SJSA1 (cell line): ENCODE data around the gene SLC39A10. TPM values are rescaled to one million over a fixed set of nuclear protein-coding genes. Genes with fewer than 3 reads are reported as not detected.

Experiments
- DNase-seq, 2 experiments: peaks; one replicate each; pipeline ENCODE4 v3.0.0-alpha.2; 2015 to 2020; ENCODE audit warnings: low spot score in 2 of 2, low read depth in 1 of 2
- H3K27ac ChIP-seq: fragments of 250-450 bp; sonication (Bioruptor Pico); 2 replicates; pipeline ENCODE4 v1.5.1; 2020; ENCODE audit warnings: mild to moderate bottlenecking, moderate library complexity
- H3K27me3 ChIP-seq: fragments of 250-450 bp; sonication (Bioruptor Pico); replicated peaks from 2 replicates; pipeline ENCODE4 v1.5.1; 2020; ENCODE audit warnings: mild to moderate bottlenecking, moderate library complexity
- H3K36me3 ChIP-seq: fragments of 250-450 bp; sonication (Bioruptor Pico); 2 replicates; pipeline ENCODE4 v1.5.1; 2020; ENCODE audit warnings: mild to moderate bottlenecking
- H3K4me1 ChIP-seq: fragments of 250-450 bp; sonication (Bioruptor Pico); replicated peaks from 2 replicates; pipeline ENCODE4 v1.6.1; 2021; ENCODE audit warnings: mild to moderate bottlenecking
- H3K4me3 ChIP-seq: fragments of 250-450 bp; sonication (Bioruptor Pico); 2 replicates; pipeline ENCODE4 v1.5.1; 2020; ENCODE audit warnings: mild to moderate bottlenecking
- H3K9me3 ChIP-seq: fragments of 250-450 bp; sonication (Bioruptor Pico); replicated peaks from 2 replicates; pipeline ENCODE4 v1.5.1; 2020; ENCODE audit warnings: mild to moderate bottlenecking
- total RNA-seq: library from RNA; depleted of rRNA; stranded (reverse); fragments of >200 nt; shearing (Covaris generic); gene quantifications from 2 replicates; pipeline ENCODE4 v1.2.3, GENCODE V29; 2014

SLC39A10 gene
- total RNA-seq, 1 experiment from 2014 or later = 16.0 TPM

DNA sequence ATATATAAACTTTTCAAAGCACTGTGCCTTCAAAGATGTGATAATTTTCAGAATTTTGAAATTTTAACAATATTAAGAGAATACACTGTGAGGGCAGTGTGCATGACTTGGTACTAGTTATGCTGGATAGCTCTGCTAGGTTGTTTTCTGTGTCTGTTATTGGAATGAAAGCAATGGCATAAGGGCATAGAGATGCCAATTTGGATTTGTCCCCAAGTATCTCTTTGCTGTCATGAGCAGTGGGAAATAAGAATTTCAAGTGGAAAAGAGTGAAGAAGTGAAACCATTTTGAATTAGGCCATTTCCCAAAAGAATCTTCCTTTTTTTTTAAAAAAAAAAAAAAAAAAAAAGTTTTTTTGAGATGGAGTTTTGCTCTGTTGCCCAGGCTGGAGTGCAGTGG lies 76.8 kb downstream of the SLC39A10 start:
- Histone ChIP-seq H3K4me3 (no peak overlapping the region), H3K36me3 (no peaks in the 10 kb centered on the region), H3K27ac (no peak overlapping the region), H3K4me1 (no peaks in the 10 kb centered on the region), H3K9me3 (no peaks in the 10 kb centered on the region), H3K27me3 (no peaks in the 10 kb centered on the region)
- DNase-seq = no peak

DNA sequence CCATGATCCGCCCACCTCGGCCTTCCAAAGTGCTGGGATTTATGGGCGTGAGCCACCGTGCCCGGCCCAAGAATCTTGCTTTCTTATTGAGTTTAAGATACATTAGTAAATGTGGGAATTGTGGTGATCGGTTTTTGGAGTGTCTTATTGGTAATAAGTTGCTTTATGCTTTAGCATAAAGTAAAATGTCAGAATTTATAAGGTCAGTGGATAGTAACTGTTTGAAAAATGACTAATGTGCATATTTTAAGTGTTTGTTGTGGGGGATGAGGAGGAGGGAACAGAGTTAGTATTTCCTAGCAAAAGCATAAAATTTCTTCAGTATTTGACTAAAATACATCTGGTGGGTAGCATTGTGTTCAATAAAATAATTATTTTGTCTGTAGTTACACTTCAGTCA lies 77.4 kb downstream of the SLC39A10 start:
- no peak for DNase-seq
- H3K4me3 ChIP-seq = no peak overlapping the region
- H3K9me3 ChIP-seq = no peaks in the 10 kb centered on the region
- H3K27ac ChIP-seq = no peak overlapping the region
- no peaks in the 10 kb centered on the region for H3K27me3 ChIP-seq
- H3K4me1 ChIP-seq = no peaks in the 10 kb centered on the region
- H3K36me3 ChIP-seq = no peaks in the 10 kb centered on the region

DNA sequence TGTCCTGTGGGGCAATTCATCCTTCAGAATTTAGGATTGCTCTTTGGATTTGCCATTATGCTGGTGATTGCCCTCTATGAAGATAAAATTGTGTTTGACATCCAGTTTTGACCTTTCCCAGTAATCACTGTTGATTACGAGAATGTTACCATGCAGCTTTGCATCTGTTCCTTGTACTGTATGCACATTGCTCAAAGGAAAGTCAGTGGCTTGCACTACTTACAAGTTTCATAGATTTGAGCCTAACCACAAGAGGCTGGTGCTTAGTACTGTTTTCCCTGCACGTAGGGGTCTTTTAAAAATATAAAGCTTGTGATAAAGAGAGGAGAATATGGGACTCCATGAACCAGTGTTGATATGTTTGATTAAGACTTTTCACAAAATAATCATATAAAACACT lies 77.9 kb downstream of the SLC39A10 start:
- Histone ChIP-seq H3K4me3 (no peak overlapping the region), H3K36me3 (no peaks in the 10 kb centered on the region), H3K4me1 (no peaks in the 10 kb centered on the region), H3K9me3 (no peaks in the 10 kb centered on the region), H3K27me3 (no peaks in the 10 kb centered on the region), H3K27ac (no peak overlapping the region)
- DNase-seq = no peak

DNA sequence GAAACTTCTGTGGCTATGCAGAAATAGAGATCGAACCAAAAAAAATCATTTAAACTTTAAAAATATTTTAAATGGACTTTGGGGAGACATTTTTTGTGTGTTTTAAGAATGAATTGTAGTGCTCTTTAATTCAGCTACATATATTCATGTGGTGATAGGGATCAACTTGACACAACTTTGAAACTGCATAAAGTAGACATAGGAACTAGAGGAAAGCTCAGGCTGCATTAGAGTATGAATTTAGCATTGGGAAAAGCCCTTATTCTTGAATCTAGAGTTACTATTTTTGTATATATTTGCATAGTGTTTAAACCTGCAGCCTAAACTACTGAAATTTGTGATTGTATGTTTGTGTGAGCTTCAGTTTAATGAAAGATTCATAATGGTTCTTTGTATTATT lies 78.3 kb downstream of the SLC39A10 start:
- Histone ChIP-seq H3K36me3 (no peaks in the 10 kb centered on the region), H3K4me1 (no peaks in the 10 kb centered on the region), H3K9me3 (no peaks in the 10 kb centered on the region), H3K4me3 (no peak overlapping the region), H3K27ac (no peak overlapping the region), H3K27me3 (no peaks in the 10 kb centered on the region)
- no peak for DNase-seq

DNA sequence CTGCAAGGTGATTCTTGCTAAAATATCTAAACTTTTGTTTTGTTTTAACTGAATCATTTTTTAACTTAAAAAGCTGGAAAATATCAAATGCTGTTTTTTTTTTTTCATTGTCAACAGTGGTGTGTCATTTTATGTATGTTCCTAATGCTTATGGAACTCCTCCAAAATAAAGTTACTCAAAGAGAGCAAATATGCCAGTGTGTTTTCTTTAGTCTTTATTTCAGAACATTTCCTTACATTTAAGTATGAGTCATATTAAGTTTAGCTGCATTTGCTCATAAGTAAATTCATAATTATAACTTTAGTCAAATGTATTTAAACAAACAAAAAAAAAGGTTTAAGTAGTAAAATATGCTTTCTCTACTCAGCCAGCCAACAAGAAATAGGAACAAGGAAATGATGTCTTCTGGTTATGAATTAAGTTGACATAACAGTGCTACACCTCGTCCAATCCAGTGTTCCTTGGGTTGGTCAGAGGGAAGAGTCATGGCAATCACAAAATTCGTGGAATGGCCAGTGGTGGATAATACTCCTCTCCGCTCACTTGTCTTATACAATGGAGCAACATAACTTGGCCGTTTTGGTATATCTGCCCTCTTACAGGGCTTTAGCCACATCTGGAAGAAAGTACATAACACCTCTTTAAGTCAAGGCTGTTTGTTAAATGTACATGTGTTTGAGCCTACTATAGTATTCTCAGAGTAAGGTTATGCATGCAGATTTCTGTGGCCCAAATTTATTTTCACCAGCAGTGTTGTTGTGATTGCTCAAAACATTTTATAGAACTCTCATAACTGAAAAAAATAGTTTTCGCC lies 80.7 kb downstream of the SLC39A10 start:
- Histone ChIP-seq H3K9me3 (no peaks in the 10 kb centered on the region), H3K4me3 (no peak overlapping the region), H3K36me3 (no peaks in the 10 kb centered on the region), H3K27me3 (no peaks in the 10 kb centered on the region), H3K27ac (no peak overlapping the region), H3K4me1 (no peaks in the 10 kb centered on the region)
- no peak for DNase-seq

DNA sequence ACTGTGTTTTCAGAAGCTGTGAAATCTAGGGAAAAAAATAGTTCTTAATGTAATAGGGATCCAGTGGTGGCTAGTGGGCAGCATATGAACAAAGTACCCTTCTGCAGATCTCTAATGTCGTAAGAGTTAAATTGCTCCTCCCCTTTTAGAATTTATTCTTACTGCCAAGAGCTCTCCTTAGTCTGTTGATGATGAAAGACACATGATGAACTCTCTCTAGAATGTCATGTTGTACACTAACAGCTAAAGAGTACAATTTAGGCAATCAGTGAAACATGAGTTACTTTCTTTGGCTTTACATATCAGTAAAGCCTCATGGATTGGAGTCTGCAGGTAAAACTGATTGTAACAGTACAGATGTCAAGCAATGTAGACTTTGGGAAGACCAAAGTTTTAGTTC lies 84.2 kb downstream of the SLC39A10 start:
- no peaks in the 10 kb centered on the region for H3K4me1 ChIP-seq
- DNase-seq = no peak
- no peaks in the 10 kb centered on the region for H3K9me3 ChIP-seq
- H3K27me3 ChIP-seq = no peaks in the 10 kb centered on the region
- H3K36me3 ChIP-seq = no peaks in the 10 kb centered on the region
- H3K4me3 ChIP-seq = no peak overlapping the region
- H3K27ac ChIP-seq = no peak overlapping the region

DNA sequence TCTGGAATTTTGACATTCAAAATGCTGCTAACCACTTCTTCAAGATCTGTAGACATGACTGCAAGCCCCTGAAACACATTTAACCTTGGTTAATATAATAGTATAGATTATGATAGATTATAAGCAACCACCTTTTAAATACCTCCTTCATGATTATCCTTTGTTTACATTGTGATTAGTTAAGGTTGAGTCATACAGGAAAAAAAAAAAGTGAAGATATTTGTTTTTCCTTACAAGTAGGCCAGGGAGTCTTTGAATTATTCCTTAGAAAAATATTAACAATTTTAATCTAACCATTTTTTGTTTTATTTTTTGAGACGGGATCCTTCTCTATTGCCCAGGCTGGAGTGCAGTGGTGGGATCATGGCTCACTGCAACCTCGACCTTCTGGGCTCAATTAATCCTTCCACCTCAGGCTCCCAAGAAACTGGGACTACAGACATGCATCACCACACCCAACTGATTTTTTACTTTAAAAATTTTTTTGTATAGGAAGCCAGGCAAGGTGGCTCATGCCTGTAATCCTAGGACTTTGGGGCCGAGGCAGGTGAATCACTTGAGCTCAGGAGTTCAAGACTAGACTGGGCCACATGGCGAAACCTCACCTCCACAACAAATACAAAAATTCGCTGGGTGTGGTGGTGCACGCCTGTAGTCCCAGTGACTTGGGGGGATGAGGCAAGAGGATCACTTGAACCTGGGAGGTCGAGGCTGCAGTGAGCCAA lies 99.4 kb downstream of the SLC39A10 start:
- no peak for DNase-seq
- Histone ChIP-seq H3K27me3 (no peaks in the 10 kb centered on the region), H3K4me3 (no peak overlapping the region), H3K4me1 (no peaks in the 10 kb centered on the region), H3K27ac (no peak overlapping the region), H3K9me3 (no peaks in the 10 kb centered on the region), H3K36me3 (no peaks in the 10 kb centered on the region)

DNA sequence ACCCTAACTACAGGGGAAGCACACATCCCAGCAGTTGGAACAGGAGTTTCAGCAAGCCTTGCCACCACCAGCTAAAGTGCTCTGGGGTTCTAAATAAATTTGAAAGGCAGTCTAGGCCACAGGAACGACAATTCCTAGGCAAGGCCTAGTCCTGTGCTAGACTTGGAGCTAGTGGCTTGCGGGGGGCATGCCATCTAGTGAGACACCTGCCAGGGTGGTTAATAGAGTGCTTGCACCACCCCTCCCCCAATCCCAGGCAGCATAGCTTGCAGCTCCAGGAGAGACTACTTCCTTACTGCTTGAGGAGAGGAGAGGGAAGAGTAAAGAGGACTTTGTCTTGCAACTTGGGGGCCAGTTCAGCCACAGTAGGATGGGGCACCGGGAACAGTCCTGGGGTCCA lies 101.8 kb downstream of the SLC39A10 start:
- H3K4me3 ChIP-seq = no peak overlapping the region
- H3K9me3 ChIP-seq = no peaks in the 10 kb centered on the region
- no peaks in the 10 kb centered on the region for H3K4me1 ChIP-seq
- H3K27ac ChIP-seq = no peak overlapping the region
- H3K27me3 ChIP-seq = no peaks in the 10 kb centered on the region
- no peak for DNase-seq
- no peaks in the 10 kb centered on the region for H3K36me3 ChIP-seq

DNA sequence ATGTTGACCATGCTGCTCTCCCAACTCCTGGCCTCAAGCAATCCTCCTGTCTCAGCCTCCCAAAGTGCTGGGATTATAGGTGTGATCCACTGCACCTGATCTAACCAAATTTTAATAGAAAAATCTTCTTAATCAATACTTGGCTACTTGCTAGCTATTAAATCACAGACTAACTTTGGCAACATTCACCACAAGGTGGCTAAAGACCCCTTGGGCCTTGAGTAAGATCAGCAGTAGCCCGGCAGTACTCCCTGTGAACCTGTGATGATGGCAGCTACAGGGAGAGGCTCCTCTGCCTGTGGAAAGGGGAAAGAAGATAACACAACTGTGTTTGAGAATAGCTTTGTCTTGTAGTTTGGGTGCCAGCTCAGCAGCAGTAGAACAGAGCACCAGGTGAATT lies 102.9 kb downstream of the SLC39A10 start:
- H3K4me1 ChIP-seq = no peaks in the 10 kb centered on the region
- H3K36me3 ChIP-seq = no peaks in the 10 kb centered on the region
- no peak overlapping the region for H3K4me3 ChIP-seq
- no peak overlapping the region for H3K27ac ChIP-seq
- no peaks in the 10 kb centered on the region for H3K27me3 ChIP-seq
- no peaks in the 10 kb centered on the region for H3K9me3 ChIP-seq
- DNase-seq = no peak

DNA sequence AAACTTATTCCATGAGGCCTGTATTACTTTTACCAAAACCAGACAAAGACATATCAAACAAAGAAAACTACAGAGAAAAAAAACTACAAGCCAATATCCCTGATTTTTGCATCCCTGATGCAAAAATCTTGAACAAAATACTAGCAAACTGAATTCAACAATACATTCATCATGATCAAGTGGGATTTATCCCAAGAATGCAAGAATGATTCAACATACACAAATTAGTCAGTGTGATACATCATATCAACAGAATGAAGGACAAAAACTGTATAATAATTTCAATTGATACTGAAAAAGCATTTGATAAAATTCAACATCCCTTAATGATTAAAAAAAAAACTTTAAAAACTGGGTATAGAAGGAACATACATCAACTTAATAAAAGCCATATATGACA lies 106.8 kb downstream of the SLC39A10 start:
- H3K27me3 ChIP-seq = no peaks in the 10 kb centered on the region
- H3K4me3 ChIP-seq = no peak overlapping the region
- no peaks in the 10 kb centered on the region for H3K9me3 ChIP-seq
- H3K4me1 ChIP-seq = no peaks in the 10 kb centered on the region
- no peak for DNase-seq
- H3K27ac ChIP-seq = no peak overlapping the region
- no peaks in the 10 kb centered on the region for H3K36me3 ChIP-seq

DNA sequence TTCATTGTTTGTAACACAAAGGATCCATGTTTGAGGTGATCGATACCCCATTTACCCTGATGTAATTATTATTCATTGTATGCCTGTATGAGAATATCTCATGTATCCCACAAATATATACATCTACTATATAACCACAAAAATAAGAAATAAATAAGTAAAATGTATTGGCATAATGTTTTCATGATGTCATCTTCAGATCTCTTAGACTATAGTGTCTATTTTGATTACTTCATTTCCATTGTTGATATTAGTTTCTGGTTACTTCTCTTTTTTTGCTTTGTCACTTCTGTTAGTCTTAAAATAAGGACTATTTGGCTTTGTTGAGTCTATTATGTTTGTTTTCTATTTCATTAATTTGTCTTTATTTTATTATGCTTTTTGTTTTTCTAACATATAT lies 109.7 kb downstream of the SLC39A10 start:
- DNase-seq = no peak
- Histone ChIP-seq H3K4me1 (no peaks in the 10 kb centered on the region), H3K4me3 (no peak overlapping the region), H3K27me3 (no peaks in the 10 kb centered on the region), H3K36me3 (no peaks in the 10 kb centered on the region), H3K9me3 (no peaks in the 10 kb centered on the region), H3K27ac (no peak overlapping the region)

DNA sequence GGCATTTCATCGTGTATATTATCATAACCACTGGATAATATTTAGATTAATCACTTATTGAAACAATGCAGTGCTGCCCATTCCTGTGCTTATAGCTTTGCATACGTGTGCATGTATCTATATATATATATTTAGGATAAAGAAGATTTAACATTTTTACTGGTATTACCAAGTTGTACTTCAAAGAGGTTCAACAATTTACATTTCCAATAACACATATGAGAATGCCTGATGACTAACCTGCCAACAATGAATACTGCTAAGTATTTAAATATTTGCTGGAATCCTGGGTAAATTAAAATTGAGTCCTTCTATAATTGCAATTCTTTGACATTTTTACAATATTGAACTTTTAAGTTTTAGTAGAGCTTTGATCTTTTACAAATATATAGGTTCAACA lies 111.4 kb downstream of the SLC39A10 start:
- Histone ChIP-seq H3K9me3 (no peaks in the 10 kb centered on the region), H3K36me3 (no peaks in the 10 kb centered on the region), H3K27ac (no peak overlapping the region), H3K4me1 (no peaks in the 10 kb centered on the region), H3K27me3 (no peaks in the 10 kb centered on the region), H3K4me3 (no peak overlapping the region)
- DNase-seq = no peak

DNA sequence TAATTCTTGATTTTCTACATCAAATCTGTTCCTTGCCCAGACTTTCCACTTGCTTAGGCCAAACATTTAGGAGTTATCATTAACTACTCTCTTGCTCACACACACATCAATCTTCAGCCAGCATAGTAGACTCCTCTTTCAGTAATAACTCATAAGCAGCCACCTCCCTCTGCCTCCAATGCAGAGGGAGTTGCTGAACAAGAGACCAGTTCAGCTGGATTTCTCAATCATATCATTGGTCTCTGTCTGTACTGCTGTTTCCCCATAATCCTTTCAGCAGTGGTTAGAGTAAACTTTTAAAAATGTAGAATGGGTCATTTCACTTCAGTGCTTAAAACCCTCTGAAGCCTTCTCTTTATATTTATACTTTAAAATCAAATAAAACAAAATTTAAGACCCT lies 112.9 kb downstream of the SLC39A10 start:
- H3K9me3 ChIP-seq = no peaks in the 10 kb centered on the region
- DNase-seq = no peak
- no peaks in the 10 kb centered on the region for H3K36me3 ChIP-seq

DNA sequence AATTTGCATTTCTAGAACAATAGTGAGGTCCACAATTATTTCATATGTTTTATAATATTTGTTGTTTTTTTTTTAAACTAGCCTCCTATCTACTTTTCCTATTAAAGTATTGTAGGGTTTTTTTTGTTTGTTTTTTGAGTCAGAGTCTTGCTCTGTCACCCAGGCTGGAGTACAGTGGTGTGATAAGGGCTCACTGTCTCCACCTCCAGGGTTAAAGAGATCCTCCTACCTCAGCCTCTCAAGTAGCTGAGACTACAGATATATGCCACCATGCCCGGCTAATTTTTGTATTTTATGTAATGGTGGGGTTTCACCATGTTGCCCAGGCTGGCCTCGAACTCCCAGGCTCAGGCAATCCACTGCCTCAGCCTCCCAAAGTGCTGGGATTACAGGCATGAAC lies 122.5 kb downstream of the SLC39A10 start:
- Histone ChIP-seq H3K27ac (no peak overlapping the region), H3K9me3 (no peaks in the 10 kb centered on the region), H3K4me3 (no peak overlapping the region), H3K4me1 (no peaks in the 10 kb centered on the region), H3K36me3 (no peaks in the 10 kb centered on the region), H3K27me3 (no peaks in the 10 kb centered on the region)
- no peak for DNase-seq

More for the DNA sequence above, 112.9 kb downstream of the SLC39A10 start:
- no peaks in the 10 kb centered on the region for H3K27me3 ChIP-seq
- H3K4me3 ChIP-seq = no peak overlapping the region
- H3K4me1 ChIP-seq = no peaks in the 10 kb centered on the region
- no peak overlapping the region for H3K27ac ChIP-seq
